ENCODE results near the gene SPCS2.

DNA sequence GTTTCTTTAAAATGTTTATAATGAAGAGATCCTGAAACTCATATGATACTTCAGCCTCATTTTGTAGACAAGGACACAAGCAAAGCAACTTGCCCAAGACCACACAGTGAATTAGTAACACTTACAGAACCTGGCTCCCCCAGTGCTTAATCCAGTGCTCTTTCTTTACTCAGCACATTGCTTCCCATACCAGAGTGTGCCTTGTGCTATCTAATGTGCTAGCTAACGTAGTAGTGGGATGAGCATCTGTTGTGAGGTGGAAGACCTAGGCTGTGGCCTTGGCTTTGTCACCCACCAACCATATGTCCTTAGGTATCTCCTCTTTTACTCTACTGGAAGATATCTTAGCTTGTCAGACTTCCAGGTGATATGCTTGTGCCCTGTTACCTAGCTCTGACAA, 5.1 kb downstream of the SPCS2 start:
- TF ChIP-seq CTCF (IDR thresholded peaks at IDR 0.05) (no peak), ATF3 (CRISPR knock-in tag; conservative IDR thresholded peaks at IDR 0.05) (no peak), CREB1 (CRISPR knock-in tag; IDR thresholded peaks at IDR 0.05) (no peak)
- TF ChIP-seq, protein P1, sequence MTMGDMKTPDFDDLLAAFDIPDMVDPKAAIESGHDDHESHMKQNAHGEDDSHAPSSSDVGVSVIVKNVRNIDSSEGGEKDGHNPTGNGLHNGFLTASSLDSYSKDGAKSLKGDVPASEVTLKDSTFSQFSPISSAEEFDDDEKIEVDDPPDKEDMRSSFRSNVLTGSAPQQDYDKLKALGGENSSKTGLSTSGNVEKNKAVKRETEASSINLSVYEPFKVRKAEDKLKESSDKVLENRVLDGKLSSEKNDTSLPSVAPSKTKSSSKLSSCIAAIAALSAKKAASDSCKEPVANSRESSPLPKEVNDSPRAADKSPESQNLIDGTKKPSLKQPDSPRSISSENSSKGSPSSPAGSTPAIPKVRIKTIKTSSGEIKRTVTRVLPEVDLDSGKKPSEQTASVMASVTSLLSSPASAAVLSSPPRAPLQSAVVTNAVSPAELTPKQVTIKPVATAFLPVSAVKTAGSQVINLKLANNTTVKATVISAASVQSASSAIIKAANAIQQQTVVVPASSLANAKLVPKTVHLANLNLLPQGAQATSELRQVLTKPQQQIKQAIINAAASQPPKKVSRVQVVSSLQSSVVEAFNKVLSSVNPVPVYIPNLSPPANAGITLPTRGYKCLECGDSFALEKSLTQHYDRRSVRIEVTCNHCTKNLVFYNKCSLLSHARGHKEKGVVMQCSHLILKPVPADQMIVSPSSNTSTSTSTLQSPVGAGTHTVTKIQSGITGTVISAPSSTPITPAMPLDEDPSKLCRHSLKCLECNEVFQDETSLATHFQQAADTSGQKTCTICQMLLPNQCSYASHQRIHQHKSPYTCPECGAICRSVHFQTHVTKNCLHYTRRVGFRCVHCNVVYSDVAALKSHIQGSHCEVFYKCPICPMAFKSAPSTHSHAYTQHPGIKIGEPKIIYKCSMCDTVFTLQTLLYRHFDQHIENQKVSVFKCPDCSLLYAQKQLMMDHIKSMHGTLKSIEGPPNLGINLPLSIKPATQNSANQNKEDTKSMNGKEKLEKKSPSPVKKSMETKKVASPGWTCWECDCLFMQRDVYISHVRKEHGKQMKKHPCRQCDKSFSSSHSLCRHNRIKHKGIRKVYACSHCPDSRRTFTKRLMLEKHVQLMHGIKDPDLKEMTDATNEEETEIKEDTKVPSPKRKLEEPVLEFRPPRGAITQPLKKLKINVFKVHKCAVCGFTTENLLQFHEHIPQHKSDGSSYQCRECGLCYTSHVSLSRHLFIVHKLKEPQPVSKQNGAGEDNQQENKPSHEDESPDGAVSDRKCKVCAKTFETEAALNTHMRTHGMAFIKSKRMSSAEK (CRISPR knock-in tag; IDR thresholded peaks at IDR 0.05; ENCODE audit: borderline replicate concordance): no peak
- TF ChIP-seq, protein P2, sequence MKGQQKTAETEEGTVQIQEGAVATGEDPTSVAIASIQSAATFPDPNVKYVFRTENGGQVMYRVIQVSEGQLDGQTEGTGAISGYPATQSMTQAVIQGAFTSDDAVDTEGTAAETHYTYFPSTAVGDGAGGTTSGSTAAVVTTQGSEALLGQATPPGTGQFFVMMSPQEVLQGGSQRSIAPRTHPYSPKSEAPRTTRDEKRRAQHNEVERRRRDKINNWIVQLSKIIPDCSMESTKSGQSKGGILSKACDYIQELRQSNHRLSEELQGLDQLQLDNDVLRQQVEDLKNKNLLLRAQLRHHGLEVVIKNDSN (CRISPR knock-in tag; IDR thresholded peaks at IDR 0.05): no peak
